Upper lobe of left lung (tissue), 6 donors: Measurements from ENCODE around the gene MICAL3. TPM values are rescaled to one million over a fixed set of nuclear protein-coding genes. Genes with fewer than 3 reads are reported as not detected.
A peak's percentile ranks its signal among the peaks of the same experiment; 100 is the strongest.

Experiments
- ATAC-seq, 2 donors: fragments of 200-7000 bp; cut with Tn5 transposase; one replicate each; pipeline ENCODE4 v1.9.1; 2022; ENCODE audit warnings: mild to moderate bottlenecking in 2 of 2, moderate library complexity in 2 of 2; ENCODE audit not compliant: low FRiP score in 2 of 2
- DNase-seq, 2 donors: peaks; one replicate each; pipeline ENCODE4 v3.0.0-alpha.2; 2019 to 2020
- H3K27ac ChIP-seq, 4 donors: fragments of 200-600 bp; sonication (generic); one replicate each; pipeline ENCODE4 v1.5.1; 2016 to 2019
- H3K27me3 ChIP-seq, 4 donors: fragments of 200-600 bp; sonication (generic); one replicate each; pipeline ENCODE4 v1.5.1; 2017 to 2019
- H3K36me3 ChIP-seq, 4 donors: fragments of 200-600 bp; sonication (generic); one replicate each; pipeline ENCODE4 v1.5.1; 2016 to 2019
- H3K4me1 ChIP-seq, 4 donors: fragments of 200-600 bp; sonication (generic); one replicate each; pipeline ENCODE4 v1.5.1; 2018 to 2019
- H3K4me3 ChIP-seq, 4 donors: fragments of 200-600 bp; sonication (generic); one replicate each; pipeline ENCODE4 v1.5.1; 2017 to 2019; ENCODE audit warnings: mild to moderate bottlenecking in 2 of 4, moderate library complexity in 1 of 4
- H3K9me3 ChIP-seq, 4 donors: fragments of 200-600 bp; sonication (generic); one replicate each; pipeline ENCODE4 v1.5.1; 2018 to 2019
- EP300 ChIP-seq, 4 donors: sonication (generic); formaldehyde crosslinking; IDR thresholded peaks; one replicate each; pipeline ENCODE4 v1.5.1; 2017; ENCODE audit warnings: antibody characterized with exemption in 4 of 4, control low read depth in 2 of 4
- POLR2A ChIP-seq, 4 donors: fragments of 450-650 bp; IDR thresholded peaks; one replicate each; pipeline ENCODE4 v1.5.1; 2016 to 2017; ENCODE audit warnings: antibody characterized with exemption in 4 of 4, mild to moderate bottlenecking in 2 of 4
- POLR2AphosphoS5 ChIP-seq, 2 donors: sonication (generic); formaldehyde crosslinking; IDR thresholded peaks; one replicate each; pipeline ENCODE4 v1.5.1; 2017; ENCODE audit warnings: antibody characterized with exemption in 2 of 2
- WGBS, 2 donors: methylation state at CpG; one replicate each; pipeline ENCODE4 v1.1.5; 2017 to 2018; 5-methylcytosine and 5-hydroxymethylcytosine counted together
- total RNA-seq, 6 donors: library from RNA; depleted of rRNA in 4 of 6; stranded (reverse); fragments of >200 nt in 4 of 6; gene quantifications; one replicate each; pipeline versions ENCODE4 v1.1.0 to v1.2.1, GENCODE V29; 2016 to 2021
- TF ChIP-seq, protein P1 (sequence below), 6 experiments: fragments of 450-650 bp in 4 of 6; fragments of 200-600 bp in 2 of 6; sonication (generic) in 2 of 6; IDR thresholded peaks; one replicate each; pipeline ENCODE4 v1.5.1; 2016 to 2019; ENCODE audit warnings: antibody characterized with exemption in 6 of 6
- donor health status: DM: no; HTN: no; CAD: no; lungs with moderate emphysema.
- donor health status: DM: no; HTN: yes; CAD: no; lungs with severe emphysema.

MICAL3 gene
- total RNA-seq, 6 donors from 2014 or later = 6.4 to 39.8 (median 23.4) TPM

GRCh38 chr22:17943533-17944249, 80.7 kb downstream of the MICAL3 start:
- no peaks in the 10 kb centered on the region for H3K9me3 ChIP-seq
- DNase-seq = no peak
- TF ChIP-seq POLR2AphosphoS5 (IDR thresholded peaks at IDR 0.05) (no peak), POLR2A (IDR thresholded peaks at IDR 0.05) (no peak), EP300 (IDR thresholded peaks at IDR 0.05) (no peak)
- TF ChIP-seq, protein P1, sequence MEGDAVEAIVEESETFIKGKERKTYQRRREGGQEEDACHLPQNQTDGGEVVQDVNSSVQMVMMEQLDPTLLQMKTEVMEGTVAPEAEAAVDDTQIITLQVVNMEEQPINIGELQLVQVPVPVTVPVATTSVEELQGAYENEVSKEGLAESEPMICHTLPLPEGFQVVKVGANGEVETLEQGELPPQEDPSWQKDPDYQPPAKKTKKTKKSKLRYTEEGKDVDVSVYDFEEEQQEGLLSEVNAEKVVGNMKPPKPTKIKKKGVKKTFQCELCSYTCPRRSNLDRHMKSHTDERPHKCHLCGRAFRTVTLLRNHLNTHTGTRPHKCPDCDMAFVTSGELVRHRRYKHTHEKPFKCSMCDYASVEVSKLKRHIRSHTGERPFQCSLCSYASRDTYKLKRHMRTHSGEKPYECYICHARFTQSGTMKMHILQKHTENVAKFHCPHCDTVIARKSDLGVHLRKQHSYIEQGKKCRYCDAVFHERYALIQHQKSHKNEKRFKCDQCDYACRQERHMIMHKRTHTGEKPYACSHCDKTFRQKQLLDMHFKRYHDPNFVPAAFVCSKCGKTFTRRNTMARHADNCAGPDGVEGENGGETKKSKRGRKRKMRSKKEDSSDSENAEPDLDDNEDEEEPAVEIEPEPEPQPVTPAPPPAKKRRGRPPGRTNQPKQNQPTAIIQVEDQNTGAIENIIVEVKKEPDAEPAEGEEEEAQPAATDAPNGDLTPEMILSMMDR (IDR thresholded peaks at IDR 0.05) = no peak
- H3K4me3 ChIP-seq = no peak overlapping the region
- ATAC-seq = no peak
- WGBS, 2 donors = 83 to 85% methylated on average over 6 of the region's 6 CpGs
- no peaks in the 10 kb centered on the region for H3K27me3 ChIP-seq
- H3K4me1 ChIP-seq = peaks cover 0 to 18% (median 13%) of the 10 kb centered on the region in 4 donors
- no peaks in the 10 kb centered on the region for H3K36me3 ChIP-seq
- H3K27ac ChIP-seq = no peak overlapping the region

DNA sequence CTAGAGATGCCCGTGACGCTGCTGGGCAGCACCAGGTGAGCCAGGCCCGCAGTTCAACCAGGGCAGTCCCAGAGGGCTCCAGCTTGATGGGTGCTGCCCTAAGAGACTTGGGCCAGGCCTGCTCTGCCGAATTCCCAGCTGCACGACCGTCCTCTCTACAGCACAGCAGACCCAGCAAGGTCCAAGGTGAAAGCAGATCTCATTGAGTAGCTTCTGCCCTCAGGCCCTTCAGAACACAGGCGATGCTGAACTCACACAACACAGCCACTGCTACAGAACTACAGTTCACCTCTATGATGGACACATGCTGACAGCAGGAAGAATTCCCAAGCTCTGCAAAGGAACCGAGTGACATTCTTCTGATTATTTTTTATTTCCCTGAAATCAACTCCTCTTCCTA, 81.6 kb downstream of the MICAL3 start:
- Histone ChIP-seq H3K9me3 (no peaks in the 10 kb centered on the region), H3K36me3 (no peaks in the 10 kb centered on the region), H3K4me3 (no peak overlapping the region), H3K27ac (no peak overlapping the region), H3K4me1 (peaks cover 0 to 22% (median 13%) of the 10 kb centered on the region in 4 donors), H3K27me3 (no peaks in the 10 kb centered on the region)
- no peak for ATAC-seq
- 91 to 92% methylated on average over 2 to 7 of the region's 8 CpGs for WGBS, 2 donors
- no peak for TF ChIP-seq POLR2AphosphoS5 (IDR thresholded peaks at IDR 0.05)
- DNase-seq = no peak

DNA sequence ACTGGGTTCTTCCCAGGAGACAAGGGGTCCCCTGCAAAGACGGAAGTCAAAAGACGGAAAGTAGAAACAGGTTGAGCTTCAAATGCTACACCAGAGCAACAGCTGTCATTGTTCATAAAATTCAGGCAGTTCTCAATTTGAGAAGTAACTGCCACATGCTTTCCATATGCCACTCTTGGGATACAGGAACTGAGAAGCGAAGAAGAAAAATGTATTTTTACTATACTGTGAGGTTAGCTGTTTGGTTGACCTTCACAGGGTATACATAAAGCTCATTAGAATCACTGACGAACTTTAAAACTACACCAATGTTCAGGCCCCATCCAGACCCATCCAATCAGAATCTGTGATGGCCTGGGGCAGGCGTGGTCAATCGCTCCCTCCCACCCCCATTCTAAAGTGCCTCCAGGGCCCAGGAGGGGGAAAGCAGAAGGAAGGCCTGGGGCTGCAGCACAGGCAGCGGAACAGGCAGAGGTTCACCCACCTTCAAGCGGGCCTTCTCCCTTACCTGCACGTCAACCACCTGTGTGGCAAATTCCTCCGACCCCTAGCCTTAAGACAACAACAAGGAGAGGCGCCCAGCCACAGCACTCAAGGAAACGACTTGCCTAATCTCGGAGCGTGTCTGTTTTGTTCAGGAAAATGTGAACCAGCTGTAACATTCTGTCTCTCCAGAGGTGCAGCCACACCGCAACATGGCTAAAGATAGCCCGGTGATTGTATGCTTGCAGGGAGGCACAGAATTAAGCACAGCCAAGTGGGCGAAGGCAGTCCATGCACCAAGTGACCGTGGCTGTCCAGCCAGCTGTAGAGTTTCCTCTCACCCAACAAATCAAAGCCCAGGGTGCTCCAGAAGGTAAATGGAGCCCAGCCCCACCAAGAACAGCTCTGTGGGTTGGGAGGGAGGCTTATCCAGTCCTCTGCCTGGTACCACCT, 82.6 kb downstream of the MICAL3 start:
- H3K4me1 ChIP-seq = peaks cover 0 to 16% (median 10%) of the 10 kb centered on the region in 4 donors

GRCh38 chr22:17939579-17939978, 84.8 kb downstream of the MICAL3 start:
- no peaks in the 10 kb centered on the region for H3K9me3 ChIP-seq
- 90 to 98% methylated on average over 4 of the region's 4 CpGs for WGBS, 2 donors
- TF ChIP-seq POLR2A (IDR thresholded peaks at IDR 0.05) (no peak), EP300 (IDR thresholded peaks at IDR 0.05) (no peak), POLR2AphosphoS5 (IDR thresholded peaks at IDR 0.05) (no peak)
- TF ChIP-seq, protein P1 (IDR thresholded peaks at IDR 0.05) = no peak
- H3K4me3 ChIP-seq = no peak overlapping the region
- DNase-seq (peak in 1 of 2 donors; percentile 3), ATAC-seq (no peak)
- H3K27ac ChIP-seq = no peak overlapping the region
- peaks cover 0 to 9% (median 0%) of the 10 kb centered on the region in 4 donors for H3K4me1 ChIP-seq
- H3K36me3 ChIP-seq = no peaks in the 10 kb centered on the region
- no peaks in the 10 kb centered on the region for H3K27me3 ChIP-seq

More for the DNA sequence above, 82.6 kb downstream of the MICAL3 start:
- Histone ChIP-seq H3K9me3 (no peaks in the 10 kb centered on the region), H3K4me3 (no peak overlapping the region), H3K27me3 (no peaks in the 10 kb centered on the region), H3K36me3 (no peaks in the 10 kb centered on the region), H3K27ac (no peak overlapping the region)
- ATAC-seq (no peak), DNase-seq (no peak)
- TF ChIP-seq, protein P1 (IDR thresholded peaks at IDR 0.05) = no peak
- TF ChIP-seq EP300 (IDR thresholded peaks at IDR 0.05) = no peak
- no peak for TF ChIP-seq POLR2A (IDR thresholded peaks at IDR 0.05)
- TF ChIP-seq POLR2AphosphoS5 (IDR thresholded peaks at IDR 0.05) = no peak
- 86 to 95% methylated on average over 17 to 18 of the region's 18 CpGs for WGBS, 2 donors

DNA sequence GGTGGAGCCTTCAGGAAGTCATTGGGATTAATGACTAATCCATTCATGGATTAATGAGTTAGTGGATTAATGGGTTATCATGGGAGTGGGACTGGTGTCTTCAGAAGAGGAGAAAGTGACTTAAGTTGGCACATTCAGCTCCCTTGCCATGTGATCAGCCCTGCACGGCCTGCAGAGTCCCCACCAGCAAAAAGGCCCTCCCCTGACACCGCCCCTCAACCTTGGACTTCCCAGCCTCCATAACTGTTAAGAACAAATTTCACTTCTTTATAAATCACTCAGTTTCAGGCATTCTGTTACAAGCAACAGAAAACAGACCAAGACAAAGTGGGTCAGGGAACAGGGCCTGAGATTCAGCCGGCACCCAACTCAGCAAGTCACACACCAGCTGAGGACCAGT, 85.3 kb downstream of the MICAL3 start:
- Histone ChIP-seq H3K36me3 (no peaks in the 10 kb centered on the region), H3K4me3 (no peak overlapping the region), H3K9me3 (no peaks in the 10 kb centered on the region), H3K27me3 (no peaks in the 10 kb centered on the region), H3K27ac (no peak overlapping the region), H3K4me1 (peaks cover 0 to 9% (median 0%) of the 10 kb centered on the region in 4 donors)
- DNase-seq (peak in 1 of 2 donors; percentile 9), ATAC-seq (no peak)
- TF ChIP-seq, protein P1 (IDR thresholded peaks at IDR 0.05) = no peak
- TF ChIP-seq POLR2AphosphoS5 (IDR thresholded peaks at IDR 0.05) (no peak), EP300 (IDR thresholded peaks at IDR 0.05) (no peak), POLR2A (IDR thresholded peaks at IDR 0.05) (no peak)
- WGBS, 2 donors = 92% methylated on average over 3 of the region's 3 CpGs
